ENCODE data around the gene RIPOR3.

RIPOR3 gene

GRCh38 chr20:50727792-50728485 is 36.6 kb upstream of the RIPOR3 start:
- TF ChIP-seq CTCF (IDR thresholded peaks at IDR 0.05; ENCODE audit: insufficient read depth, low read depth, low read length, missing control alignments) = no peak
- no peak for DNase-seq (ENCODE audit: low read depth)
- H3K4me3 ChIP-seq (ENCODE audit: low read length) = no peak overlapping the region

- TF ChIP-seq CTCF (IDR thresholded peaks at IDR 0.05; ENCODE audit: insufficient read depth, low read depth, low read length, missing control alignments) = no peak
- DNase-seq (ENCODE audit: low read depth) = no peak
These were observed 35.8 kb upstream of the RIPOR3 start for GRCh38 chr20:50726955-50727791.

GRCh38 chr20:50725724-50726005 is 34.3 kb upstream of the RIPOR3 start:
- DNase-seq (ENCODE audit: low read depth) = no peak
- no peak overlapping the region for H3K4me3 ChIP-seq (ENCODE audit: low read length)
- TF ChIP-seq CTCF (IDR thresholded peaks at IDR 0.05; ENCODE audit: insufficient read depth, low read depth, low read length, missing control alignments) = no peak

More at GRCh38 chr20:50726955-50727791, 35.8 kb upstream of the RIPOR3 start:
- no peak overlapping the region for H3K4me3 ChIP-seq (ENCODE audit: low read length)

- no peak for TF ChIP-seq CTCF (IDR thresholded peaks at IDR 0.05; ENCODE audit: insufficient read depth, low read depth, low read length, missing control alignments)
- no peak overlapping the region for H3K4me3 ChIP-seq (ENCODE audit: low read length)
- DNase-seq (ENCODE audit: low read depth) = peak; percentile 98
These were observed 33.7 kb upstream of the RIPOR3 start for GRCh38 chr20:50724851-50725723.

GRCh38 chr20:50724112-50724725 is 32.9 kb upstream of the RIPOR3 start:
- no peak for TF ChIP-seq CTCF (IDR thresholded peaks at IDR 0.05; ENCODE audit: insufficient read depth, low read depth, low read length, missing control alignments)
- DNase-seq (ENCODE audit: low read depth) = no peak
- no peak overlapping the region for H3K4me3 ChIP-seq (ENCODE audit: low read length)

GRCh38 chr20:50723672-50724071 is 32.3 kb upstream of the RIPOR3 start:
- H3K4me3 ChIP-seq (ENCODE audit: low read length) = no peak overlapping the region
- DNase-seq (ENCODE audit: low read depth) = no peak
- TF ChIP-seq CTCF (IDR thresholded peaks at IDR 0.05; ENCODE audit: insufficient read depth, low read depth, low read length, missing control alignments) = no peak

Measured in epithelial cell of esophagus (primary cell).